PC-9 (cell line): ENCODE data around the gene MAPKAP1. TPM values are rescaled to one million over a fixed set of nuclear protein-coding genes. Genes with fewer than 3 reads are reported as not detected.

Experiments used
- BruUV-seq: library from RNA; stranded (reverse); fragments of 400-500 nt; replicated peaks from 2 replicates; lab custom pipeline; 2021; lab: Mats Ljungman, UMichigan
- CTCF ChIA-PET: fragments of 300-600 bp; sonication (Branson Sonifier 250); formaldehyde crosslinking; loops from one replicate; lab custom pipeline; 2022; ENCODE audit warnings: antibody characterized with exemption; lab: Charles Lee
- POLR2A ChIA-PET: fragments of 300-600 bp; sonication (Branson Sonifier 250); formaldehyde crosslinking; loops from one replicate; lab custom pipeline; 2022; ENCODE audit warnings: antibody characterized with exemption; ENCODE audit not compliant: unreplicated experiment; lab: Charles Lee
- DNase-seq, 2 experiments: peaks; one replicate each; pipeline versions ENCODE4 v3.0.0 to v3.0.0-alpha.2; 2015 to 2022; ENCODE audit warnings: mixed read lengths in 1 of 2
- H2AFZ ChIP-seq: fragments of 200-600 bp; sonication (generic); 2 replicates; pipeline ENCODE4 v1.8.1; 2017; ENCODE audit warnings: antibody characterized with exemption
- H3F3A ChIP-seq: fragments of 200-600 bp; sonication (generic); 2 replicates; pipeline ENCODE4 v1.8.1; 2017; ENCODE audit warnings: antibody characterized with exemption, mild to moderate bottlenecking, low read depth; ENCODE audit not compliant: insufficient read depth
- H3K27ac ChIP-seq: fragments of 200-600 bp; sonication (generic); 2 replicates; pipeline ENCODE4 v1.6.1; 2016; ENCODE audit warnings: mixed run types
- H3K27me3 ChIP-seq: fragments of 200-600 bp; sonication (generic); 2 replicates; pipeline ENCODE4 v1.6.1; 2016; ENCODE audit warnings: low read depth, mixed run types; ENCODE audit not compliant: insufficient read depth
- H3K36me3 ChIP-seq: fragments of 200-600 bp; sonication (generic); 2 replicates; pipeline ENCODE4 v1.6.1; 2016; ENCODE audit warnings: low read depth, mixed run types
- H3K4me1 ChIP-seq: fragments of 200-600 bp; sonication (generic); replicated peaks from 2 replicates; pipeline ENCODE4 v1.6.1; 2016; ENCODE audit warnings: mixed run types; ENCODE audit not compliant: insufficient read depth
- H3K4me2 ChIP-seq: fragments of 200-600 bp; sonication (generic); 2 replicates; pipeline ENCODE4 v1.6.1; 2017; ENCODE audit warnings: mixed run types
- H3K4me3 ChIP-seq: fragments of 200-600 bp; sonication (generic); 2 replicates; pipeline ENCODE4 v1.6.1; 2016; ENCODE audit warnings: mixed run types
- H3K79me2 ChIP-seq: fragments of 200-600 bp; sonication (generic); 2 replicates; pipeline ENCODE4 v1.6.1; 2017; ENCODE audit warnings: low read depth, mixed run types
- H3K9me2 ChIP-seq: fragments of 200-600 bp; sonication (generic); 2 replicates; pipeline ENCODE4 v1.8.1; 2017; ENCODE audit warnings: mild to moderate bottlenecking; ENCODE audit not compliant: insufficient read depth
- H3K9me3 ChIP-seq: fragments of 200-600 bp; sonication (generic); 2 replicates; pipeline ENCODE4 v1.8.1; 2016; ENCODE audit warnings: low read depth; ENCODE audit not compliant: insufficient read depth
- H4K20me1 ChIP-seq: fragments of 200-600 bp; sonication (generic); 2 replicates; pipeline ENCODE4 v1.8.1; 2017; ENCODE audit not compliant: insufficient read depth
- EZH2 ChIP-seq: fragments of 200-600 bp; sonication (generic); IDR thresholded peaks from 2 replicates; pipeline ENCODE4 v1.8.0; 2017; ENCODE audit warnings: antibody characterized with exemption, low read depth
- intact Hi-C: fragments of 100-400 bp; cut with micrococcal nuclease; formaldehyde crosslinking; loops from one replicate; pipeline ENCODE4 v1.10.0; 2022; ENCODE audit not compliant: unreplicated experiment
- total RNA-seq: library from RNA; stranded (reverse); gene quantifications from 2 replicates; pipeline ENCODE4 v1.2.3, GENCODE V29; 2021
- TF ChIP-seq, protein P1 (sequence below): fragments of 200-600 bp; sonication (generic); conservative IDR thresholded peaks from 2 replicates; pipeline ENCODE4 v1.6.1; 2017; ENCODE audit warnings: mixed run types, antibody characterized with exemption, mild to moderate bottlenecking, moderate library complexity

Gene MAPKAP1
- total RNA-seq, 1 experiment from 2014 or later = 115 TPM

DNA sequence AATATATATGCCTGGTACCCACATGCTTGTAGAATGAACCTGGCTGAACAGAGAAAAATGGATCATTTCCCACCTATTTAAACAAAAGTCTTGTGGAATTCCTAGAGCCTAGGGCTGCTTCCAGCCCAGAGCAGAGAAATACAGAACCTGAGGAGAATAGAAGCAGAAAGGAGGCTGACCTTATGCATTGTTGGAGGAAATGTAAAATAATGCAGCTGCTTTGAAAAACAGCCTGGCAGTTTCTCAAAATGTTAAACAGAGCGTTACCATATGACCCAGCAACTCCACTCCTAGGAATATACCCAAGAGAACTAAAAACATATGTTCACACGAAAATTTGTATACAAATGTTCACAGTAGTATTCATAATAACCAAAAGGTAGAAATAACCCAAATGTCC lies 15.1 kb downstream of the MAPKAP1 start:
- ChIA-PET CTCF (no interaction called here), POLR2A (no interaction called here)
- Histone ChIP-seq H3K36me3 (no peaks in the 10 kb centered on the region), H3K4me1 (no peaks in the 10 kb centered on the region), H3K79me2 (peaks cover 46% of the 10 kb centered on the region), H3K27me3 (no peaks in the 10 kb centered on the region), H3K4me2 (no peak overlapping the region), H2AFZ (no peak overlapping the region), H4K20me1 (peaks cover 16% of the 10 kb centered on the region), H3K9me2 (no peaks in the 10 kb centered on the region), H3F3A (no peaks in the 10 kb centered on the region), H3K4me3 (no peak overlapping the region), H3K9me3 (no peaks in the 10 kb centered on the region), H3K27ac (0 out of 2 replicates have a peak overlapping the region, but pooled peaks have one; percentile 9)
- no peak for DNase-seq
- intact Hi-C loops = no loop called here
- BruUV-seq = no TSS peak
- no peak for TF ChIP-seq EZH2
- TF ChIP-seq, protein P1, sequence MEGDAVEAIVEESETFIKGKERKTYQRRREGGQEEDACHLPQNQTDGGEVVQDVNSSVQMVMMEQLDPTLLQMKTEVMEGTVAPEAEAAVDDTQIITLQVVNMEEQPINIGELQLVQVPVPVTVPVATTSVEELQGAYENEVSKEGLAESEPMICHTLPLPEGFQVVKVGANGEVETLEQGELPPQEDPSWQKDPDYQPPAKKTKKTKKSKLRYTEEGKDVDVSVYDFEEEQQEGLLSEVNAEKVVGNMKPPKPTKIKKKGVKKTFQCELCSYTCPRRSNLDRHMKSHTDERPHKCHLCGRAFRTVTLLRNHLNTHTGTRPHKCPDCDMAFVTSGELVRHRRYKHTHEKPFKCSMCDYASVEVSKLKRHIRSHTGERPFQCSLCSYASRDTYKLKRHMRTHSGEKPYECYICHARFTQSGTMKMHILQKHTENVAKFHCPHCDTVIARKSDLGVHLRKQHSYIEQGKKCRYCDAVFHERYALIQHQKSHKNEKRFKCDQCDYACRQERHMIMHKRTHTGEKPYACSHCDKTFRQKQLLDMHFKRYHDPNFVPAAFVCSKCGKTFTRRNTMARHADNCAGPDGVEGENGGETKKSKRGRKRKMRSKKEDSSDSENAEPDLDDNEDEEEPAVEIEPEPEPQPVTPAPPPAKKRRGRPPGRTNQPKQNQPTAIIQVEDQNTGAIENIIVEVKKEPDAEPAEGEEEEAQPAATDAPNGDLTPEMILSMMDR = no peak

DNA sequence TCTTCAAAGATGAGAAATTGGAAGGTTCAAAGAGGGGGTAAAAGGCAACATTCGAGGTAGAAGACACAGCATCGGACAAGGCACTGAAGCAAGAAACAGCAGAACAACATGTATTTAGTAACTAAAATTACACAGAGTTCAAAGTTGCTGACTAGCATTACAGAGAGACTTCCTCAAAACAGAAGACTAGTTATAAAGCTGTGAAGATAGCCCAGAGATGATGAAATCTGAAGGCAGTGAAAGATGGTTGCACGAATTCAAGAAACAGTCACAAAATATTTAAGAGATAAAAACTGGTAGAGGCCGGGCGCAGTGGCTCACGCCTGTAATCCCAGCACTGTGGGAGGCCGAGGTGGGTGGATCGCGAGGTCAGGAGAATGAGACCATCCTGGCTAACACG lies 16.3 kb downstream of the MAPKAP1 start:
- intact Hi-C loops = no loop called here
- Histone ChIP-seq H3K79me2 (peaks cover 43% of the 10 kb centered on the region; the same call in 1 of the 2 replicates), H3K27ac (no peak overlapping the region), H3K27me3 (no peaks in the 10 kb centered on the region), H3F3A (no peaks in the 10 kb centered on the region), H3K9me2 (no peaks in the 10 kb centered on the region), H3K4me1 (no peaks in the 10 kb centered on the region), H2AFZ (no peak overlapping the region), H3K36me3 (no peaks in the 10 kb centered on the region), H4K20me1 (peaks cover 12% of the 10 kb centered on the region; the same call in 1 of the 2 replicates), H3K9me3 (no peaks in the 10 kb centered on the region), H3K4me3 (no peak overlapping the region), H3K4me2 (no peak overlapping the region)
- no peak for DNase-seq
- ChIA-PET POLR2A (no interaction called here), CTCF (no interaction called here)
- TF ChIP-seq EZH2 = no peak
- TF ChIP-seq, protein P1 = no peak
- BruUV-seq = no TSS peak

DNA sequence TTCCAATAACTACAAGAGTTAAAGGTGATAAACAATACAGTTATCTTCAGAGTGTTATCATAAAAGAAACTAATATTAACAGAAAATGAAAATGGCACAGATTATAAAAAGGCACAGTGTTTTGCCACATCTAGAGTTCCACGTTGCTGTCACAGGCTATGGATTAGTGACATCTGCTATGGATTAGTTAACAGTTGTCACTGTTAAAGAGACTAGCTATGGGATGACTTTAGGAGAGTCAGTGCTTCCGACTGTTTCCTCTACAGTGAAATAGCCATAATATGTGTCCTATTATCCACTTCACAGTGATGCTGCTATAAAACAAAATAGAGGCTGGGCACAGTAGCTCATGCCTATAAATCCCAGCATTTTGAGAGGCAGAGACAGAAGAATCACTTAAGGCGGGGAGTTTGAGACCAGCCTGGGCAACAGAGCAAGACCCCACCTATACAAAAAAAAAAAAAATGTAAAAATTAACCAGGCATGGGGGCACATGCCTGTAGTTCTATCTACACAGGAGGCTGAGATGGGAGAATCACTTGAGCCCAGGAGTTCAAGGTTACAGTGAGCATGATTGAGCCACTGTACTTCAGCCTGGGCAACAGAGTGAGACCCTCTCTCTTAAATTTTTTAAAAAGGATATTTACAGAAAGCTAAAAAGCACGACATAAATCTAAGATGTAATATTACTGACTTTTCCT lies 19.7 kb downstream of the MAPKAP1 start:
- Histone ChIP-seq H3K36me3 (0 out of 2 replicates have a peak, but pooled peaks cover 4% of the 10 kb centered on the region), H4K20me1 (peaks cover 11% of the 10 kb centered on the region; the same call in 1 of the 2 replicates), H3K79me2 (peaks cover 46% of the 10 kb centered on the region; the same call in 1 of the 2 replicates), H3F3A (no peaks in the 10 kb centered on the region), H3K9me2 (no peaks in the 10 kb centered on the region), H3K9me3 (no peaks in the 10 kb centered on the region), H2AFZ (no peak overlapping the region), H3K4me1 (no peaks in the 10 kb centered on the region), H3K27ac (no peak overlapping the region), H3K4me2 (no peak overlapping the region), H3K4me3 (no peak overlapping the region), H3K27me3 (no peaks in the 10 kb centered on the region)
- CTCF ChIA-PET = interaction anchor here (0.7 kb wide), 1 partner anchor 281 kb away, joined by 14 read pairs; no protein-coding TSS in a partner anchor
- TF ChIP-seq, protein P1 = no peak
- POLR2A ChIA-PET = no interaction called here
- no peak for DNase-seq
- intact Hi-C loops = no loop called here
- BruUV-seq = no TSS peak
